ENCODE measurements around the gene SH3RF3. TPM values are rescaled to one million over a fixed set of nuclear protein-coding genes. Genes with fewer than 3 reads are reported as not detected.
"Not testable (repeated sequence)": the region's sequence is repeated elsewhere in the genome, so short reads cannot be mapped to it uniquely, and the experiment has no call there.

Gene SH3RF3
- total RNA-seq, 4 donors from 2014 or later, result 2.4 to 5.5 (median 2.9) TPM

DNA sequence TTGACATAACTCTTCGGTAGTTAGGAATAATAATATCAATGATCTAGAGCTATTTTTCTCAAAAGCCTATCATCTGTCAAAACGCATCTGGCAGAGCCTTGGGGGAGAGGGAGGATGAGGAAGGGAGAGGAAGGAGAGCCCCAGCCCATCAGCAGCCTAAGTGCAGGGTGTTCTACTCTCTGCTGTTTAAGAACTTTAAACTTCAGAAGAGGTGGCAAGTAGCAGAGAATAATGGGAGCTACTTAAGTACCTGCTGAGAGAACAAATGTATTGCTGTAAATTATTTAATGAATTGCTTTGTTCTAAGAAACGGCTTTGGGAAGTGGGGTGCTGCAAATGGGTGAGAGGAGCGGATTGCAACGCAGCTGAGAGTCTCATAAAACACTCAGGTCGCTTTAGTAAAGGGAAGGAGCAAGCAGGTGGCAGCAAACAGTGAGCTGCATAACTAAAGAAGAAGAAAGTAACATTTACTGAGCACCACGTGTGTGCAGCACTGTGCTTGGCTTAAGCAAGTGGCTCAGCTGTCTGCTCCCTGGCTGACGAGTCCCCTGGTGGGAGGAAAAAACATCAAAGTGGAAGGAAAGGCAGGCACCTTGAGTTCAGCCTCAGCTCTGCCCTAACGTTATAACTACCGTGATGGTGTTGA is 26.3 kb upstream of the SH3RF3 start:
- WGBS, 2 donors, result 40 to 45% methylated on average over 10 of the region's 10 CpGs
- peaks cover 0 to 6% (median 0%) of the 10 kb centered on the region in 4 donors for H3K27me3 ChIP-seq
- no peak for TF ChIP-seq POLR2A (IDR thresholded peaks at IDR 0.05)
- TF ChIP-seq, protein P1, sequence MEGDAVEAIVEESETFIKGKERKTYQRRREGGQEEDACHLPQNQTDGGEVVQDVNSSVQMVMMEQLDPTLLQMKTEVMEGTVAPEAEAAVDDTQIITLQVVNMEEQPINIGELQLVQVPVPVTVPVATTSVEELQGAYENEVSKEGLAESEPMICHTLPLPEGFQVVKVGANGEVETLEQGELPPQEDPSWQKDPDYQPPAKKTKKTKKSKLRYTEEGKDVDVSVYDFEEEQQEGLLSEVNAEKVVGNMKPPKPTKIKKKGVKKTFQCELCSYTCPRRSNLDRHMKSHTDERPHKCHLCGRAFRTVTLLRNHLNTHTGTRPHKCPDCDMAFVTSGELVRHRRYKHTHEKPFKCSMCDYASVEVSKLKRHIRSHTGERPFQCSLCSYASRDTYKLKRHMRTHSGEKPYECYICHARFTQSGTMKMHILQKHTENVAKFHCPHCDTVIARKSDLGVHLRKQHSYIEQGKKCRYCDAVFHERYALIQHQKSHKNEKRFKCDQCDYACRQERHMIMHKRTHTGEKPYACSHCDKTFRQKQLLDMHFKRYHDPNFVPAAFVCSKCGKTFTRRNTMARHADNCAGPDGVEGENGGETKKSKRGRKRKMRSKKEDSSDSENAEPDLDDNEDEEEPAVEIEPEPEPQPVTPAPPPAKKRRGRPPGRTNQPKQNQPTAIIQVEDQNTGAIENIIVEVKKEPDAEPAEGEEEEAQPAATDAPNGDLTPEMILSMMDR (IDR thresholded peaks at IDR 0.05), result no peak
- no peak overlapping the region for H3K4me3 ChIP-seq
- intact Hi-C loops (cut with DNase I), result no loop called here
- H3K36me3 ChIP-seq, result no peaks in the 10 kb centered on the region
- H3K27ac ChIP-seq, result no peak overlapping the region
- no peak for DNase-seq
- H3K4me1 ChIP-seq, result peaks cover 0 to 10% (median 0%) of the 10 kb centered on the region in 3 donors
- H3K9me3 ChIP-seq, result no peaks in the 10 kb centered on the region

DNA sequence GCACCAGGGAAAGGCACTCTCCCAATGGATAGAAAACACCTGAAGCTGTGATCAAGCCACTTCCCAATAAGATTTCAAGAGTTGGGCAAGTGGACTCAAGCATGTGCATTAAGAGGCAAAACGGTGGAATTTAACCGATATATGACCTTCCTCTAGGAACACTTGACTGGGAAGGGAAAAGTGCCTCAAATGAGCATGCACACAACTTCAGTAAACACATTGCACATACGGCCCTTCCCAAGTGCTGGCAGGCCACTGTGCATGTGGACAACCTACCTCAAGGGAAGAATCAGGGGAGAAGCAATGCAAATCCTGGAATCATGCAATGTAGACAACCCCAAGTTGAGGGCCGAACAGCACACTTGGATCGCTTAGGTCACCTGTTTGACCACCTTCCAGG is 23.9 kb upstream of the SH3RF3 start:
- DNase-seq, result no peak
- Histone ChIP-seq H3K27me3 (peaks cover 0 to 6% (median 0%) of the 10 kb centered on the region in 4 donors), H3K9me3 (no peaks in the 10 kb centered on the region), H3K27ac (no peak overlapping the region), H3K36me3 (no peaks in the 10 kb centered on the region), H3K4me3 (no peak overlapping the region), H3K4me1 (no peaks in the 10 kb centered on the region)
- 91 to 95% methylated on average over 5 of the region's 5 CpGs for WGBS, 2 donors
- TF ChIP-seq, protein P1 (IDR thresholded peaks at IDR 0.05), result no peak
- no peak for TF ChIP-seq POLR2A (IDR thresholded peaks at IDR 0.05)
- intact Hi-C loops (cut with DNase I), result no loop called here

DNA sequence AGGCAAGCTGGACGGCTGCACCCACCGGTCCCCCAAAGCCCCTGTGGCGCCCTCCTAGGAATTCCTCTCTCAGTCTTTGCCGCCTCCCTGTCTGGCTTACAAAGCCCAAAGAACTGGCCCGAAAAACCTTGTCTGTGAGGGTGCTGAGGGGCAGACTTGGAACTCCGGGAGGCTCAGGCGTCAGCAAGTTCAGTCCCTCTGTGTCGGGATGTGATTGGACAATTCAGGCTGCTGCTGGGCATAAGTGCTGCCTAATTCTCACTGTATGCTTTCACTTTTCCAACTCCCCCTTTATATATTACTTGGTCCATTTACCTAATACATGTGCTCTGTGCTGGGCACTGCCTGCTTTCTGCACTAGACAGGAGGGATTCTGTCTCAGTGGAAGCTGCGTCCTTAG is 20.3 kb upstream of the SH3RF3 start:
- H3K27me3 ChIP-seq, result no peaks in the 10 kb centered on the region
- intact Hi-C loops (cut with DNase I), result no loop called here
- DNase-seq, result no peak
- no peaks in the 10 kb centered on the region for H3K36me3 ChIP-seq
- WGBS, 2 donors, result 63 to 77% methylated on average over 4 to 9 of the region's 9 CpGs
- H3K27ac ChIP-seq, result no peak overlapping the region
- H3K9me3 ChIP-seq, result no peaks in the 10 kb centered on the region
- no peaks in the 10 kb centered on the region for H3K4me1 ChIP-seq
- TF ChIP-seq, protein P1 (IDR thresholded peaks at IDR 0.05), result no peak
- TF ChIP-seq POLR2A (IDR thresholded peaks at IDR 0.05), result no peak
- no peak overlapping the region for H3K4me3 ChIP-seq

DNA sequence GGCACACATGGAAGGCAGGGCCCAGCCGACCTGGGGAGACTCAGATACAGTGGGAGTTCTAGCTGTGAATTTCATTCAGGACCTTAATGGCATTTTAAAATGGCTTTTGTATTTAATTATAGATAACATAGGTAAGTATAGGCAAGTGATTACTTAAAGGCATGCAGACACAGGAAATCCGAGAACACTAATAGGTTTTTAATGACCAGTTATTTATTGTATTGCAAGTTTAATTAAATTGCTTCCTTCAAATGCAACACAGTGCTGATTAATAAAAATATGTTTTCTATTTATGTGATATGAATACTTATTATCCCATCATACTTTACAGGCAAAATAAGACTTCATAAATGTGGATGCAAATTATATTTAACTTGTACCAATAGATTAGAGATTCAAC is 19.7 kb upstream of the SH3RF3 start:
- Histone ChIP-seq H3K27ac (no peak overlapping the region), H3K36me3 (no peaks in the 10 kb centered on the region), H3K4me3 (no peak overlapping the region), H3K4me1 (no peaks in the 10 kb centered on the region), H3K27me3 (no peaks in the 10 kb centered on the region), H3K9me3 (no peaks in the 10 kb centered on the region)
- DNase-seq, result no peak
- intact Hi-C loops (cut with DNase I), result no loop called here
- TF ChIP-seq, protein P1 (IDR thresholded peaks at IDR 0.05), result no peak
- TF ChIP-seq POLR2A (IDR thresholded peaks at IDR 0.05), result no peak
- WGBS, 2 donors, result 56 to 58% methylated on average over 2 of the region's 2 CpGs

DNA sequence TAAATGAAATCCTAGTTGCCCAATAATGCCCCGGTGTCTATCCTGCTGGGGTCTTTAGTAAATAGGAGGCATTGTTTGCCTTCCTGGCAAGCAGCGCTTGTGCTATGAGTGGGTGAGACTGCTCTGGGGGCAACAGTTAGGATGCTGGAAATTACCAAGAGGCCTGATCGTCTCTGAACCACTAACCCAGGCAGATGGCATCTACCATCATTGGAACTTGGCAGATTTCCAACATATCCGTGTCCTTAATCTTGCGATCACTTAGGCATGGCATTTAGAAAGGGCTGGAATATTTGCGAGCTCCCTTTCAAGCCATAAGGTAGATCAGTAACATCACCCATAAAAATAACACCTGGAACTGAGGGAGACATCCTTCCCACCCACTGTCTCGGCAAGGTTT is 18.8 kb upstream of the SH3RF3 start:
- H3K36me3 ChIP-seq, result no peaks in the 10 kb centered on the region
- H3K27me3 ChIP-seq, result no peaks in the 10 kb centered on the region
- 72 to 78% methylated on average over 6 to 7 of the region's 7 CpGs for WGBS, 2 donors
- no peaks in the 10 kb centered on the region for H3K9me3 ChIP-seq
- no peak overlapping the region for H3K4me3 ChIP-seq
- no peak for DNase-seq
- no peaks in the 10 kb centered on the region for H3K4me1 ChIP-seq
- intact Hi-C loops (cut with DNase I), result no loop called here
- H3K27ac ChIP-seq, result no peak overlapping the region
- TF ChIP-seq, protein P1 (IDR thresholded peaks at IDR 0.05), result no peak
- no peak for TF ChIP-seq POLR2A (IDR thresholded peaks at IDR 0.05)

DNA sequence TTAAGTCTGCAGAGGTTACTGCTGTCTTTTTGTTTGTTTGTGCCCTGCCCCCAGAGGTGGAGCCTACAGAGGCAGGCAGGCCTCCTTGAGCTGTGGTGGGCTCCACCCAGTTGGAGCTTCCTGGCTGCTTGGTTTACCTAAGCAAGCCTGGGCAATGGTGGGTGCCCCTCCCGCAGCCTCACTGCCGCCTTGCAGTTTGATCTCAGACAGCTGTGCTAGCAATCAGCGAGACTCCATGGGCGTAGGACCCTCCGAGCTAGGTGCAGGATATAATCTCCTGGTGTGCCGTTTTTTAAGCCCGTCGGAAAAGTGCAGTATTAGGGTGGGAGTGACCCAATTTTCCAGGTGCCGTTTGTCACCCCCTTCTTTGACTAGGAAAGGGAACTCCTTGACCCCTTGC is 11.8 kb upstream of the SH3RF3 start:
- H3K4me1 ChIP-seq; H3K9me3 ChIP-seq; DNase-seq; H3K27ac ChIP-seq; H3K27me3 ChIP-seq; intact Hi-C loops (cut with DNase I); H3K36me3 ChIP-seq; H3K4me3 ChIP-seq: not testable (repeated sequence)
- 74 to 92% methylated on average over 4 to 8 of the region's 9 CpGs for WGBS, 2 donors
